ENCODE results near the gene ARTN.

ARTN gene

GRCh38 chr1:43971336-43971980 lies 37.9 kb downstream of the ARTN start:
- no peak for DNase-seq (ENCODE audit: low read depth in 2 of 2)

- no peak for DNase-seq (ENCODE audit: low read depth in 2 of 2)
Measured at GRCh38 chr1:43973981-43974442, 40.4 kb downstream of the ARTN start.

DNA sequence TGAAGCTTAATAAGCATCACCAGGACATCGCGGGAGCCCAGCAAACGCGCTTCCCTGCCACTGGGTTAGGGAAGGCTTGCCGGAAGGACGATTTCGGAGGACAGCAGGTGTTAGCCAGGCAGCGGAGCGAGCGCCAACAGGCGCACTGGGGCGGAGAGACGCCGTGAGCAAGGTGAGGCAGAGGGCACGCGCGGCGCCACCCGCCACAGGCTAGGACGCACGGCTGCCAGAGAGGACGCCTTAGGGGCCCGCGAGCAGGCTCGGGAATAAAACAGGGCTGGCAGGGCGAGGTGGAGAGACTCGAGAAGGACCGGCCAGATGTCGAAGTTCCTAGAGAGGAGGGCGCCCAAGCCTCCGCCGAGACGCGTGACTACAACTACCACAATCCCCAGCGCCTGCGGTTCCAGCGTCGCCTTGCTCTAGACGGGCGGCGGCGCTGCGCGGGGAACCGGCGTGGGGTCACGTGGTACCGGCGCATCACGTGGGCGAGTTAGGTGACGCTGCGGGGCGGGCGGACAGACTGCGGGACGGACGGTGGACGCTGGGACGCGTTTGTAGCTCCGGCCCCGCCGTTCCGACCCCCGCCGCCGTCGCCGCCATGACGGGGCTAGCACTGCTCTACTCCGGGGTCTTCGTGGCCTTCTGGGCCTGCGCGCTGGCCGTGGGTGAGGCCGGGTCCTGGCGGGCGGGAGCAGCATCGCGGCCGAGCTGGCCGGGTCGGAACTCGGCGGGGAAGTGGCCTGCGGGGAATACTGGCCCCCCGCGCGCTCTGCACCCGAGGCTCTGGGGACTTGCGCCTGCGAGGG lies 41.0 kb downstream of the ARTN start, which contains the start of gene ATP6V0B:
Gene ATP6V0B (plus strand): TSS at position 518 of the 806 bp plus-strand sequence. CDS start 81 bp downstream, at position 599.
- DNase-seq (ENCODE audit: low read depth in 2 of 2): peak; percentile 75 to 93

DNA sequence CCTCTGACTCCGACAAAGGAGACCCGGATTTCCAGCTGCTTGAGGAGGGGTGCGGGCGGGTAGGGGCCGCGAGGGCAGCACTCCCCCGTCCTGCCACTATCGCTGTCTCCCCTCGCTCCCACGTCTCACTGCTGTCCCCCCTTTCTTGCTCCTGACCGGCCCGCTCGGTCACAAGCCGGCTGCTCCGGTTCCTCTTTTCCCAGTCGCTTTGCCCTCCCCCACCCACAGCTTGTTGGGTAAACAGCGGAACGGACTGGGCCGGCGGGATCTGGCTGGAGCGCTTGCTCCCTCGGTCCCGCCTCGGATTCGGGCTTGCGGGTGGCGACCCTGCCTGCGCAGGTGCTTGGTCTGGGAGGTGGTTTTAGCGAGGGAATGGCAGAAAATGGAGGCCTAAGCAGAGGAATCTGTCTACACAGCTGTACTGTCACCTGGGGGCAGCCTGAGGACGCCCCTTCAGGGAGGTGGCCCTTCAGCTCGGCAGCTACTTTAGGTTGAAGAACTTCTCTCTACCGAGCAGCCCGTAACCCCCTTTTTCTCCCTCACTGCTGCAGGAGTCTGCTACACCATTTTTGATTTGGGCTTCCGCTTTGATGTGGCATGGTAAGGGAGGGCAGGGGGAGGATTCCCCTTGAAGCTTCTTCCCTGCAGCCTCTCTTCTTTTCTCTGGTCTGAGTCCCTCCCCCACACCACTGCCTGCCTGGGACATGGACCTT lies 41.8 kb downstream of the ARTN start:
- DNase-seq (ENCODE audit: low read depth in 2 of 2): no peak

DNA sequence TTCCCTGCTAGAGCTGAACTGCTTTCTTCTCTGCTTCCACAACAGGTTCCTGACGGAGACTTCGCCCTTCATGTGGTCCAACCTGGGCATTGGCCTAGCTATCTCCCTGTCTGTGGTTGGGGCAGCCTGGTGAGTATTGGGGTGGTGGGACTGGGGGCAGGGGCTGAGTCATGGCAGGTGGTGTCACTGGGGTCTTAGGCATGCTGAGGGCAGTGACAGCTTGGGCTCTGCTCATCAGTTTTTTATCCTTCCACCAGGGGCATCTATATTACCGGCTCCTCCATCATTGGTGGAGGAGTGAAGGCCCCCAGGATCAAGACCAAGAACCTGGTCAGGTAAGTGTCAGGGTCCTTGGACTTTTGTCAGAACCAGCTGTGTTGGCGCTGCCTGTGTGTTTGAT lies 42.4 kb downstream of the ARTN start:
- no peak for DNase-seq (ENCODE audit: low read depth in 2 of 2)

- DNase-seq (ENCODE audit: low read depth in 2 of 2): no peak
Measured at GRCh38 chr1:43976890-43977289, 43.3 kb downstream of the ARTN start.

GRCh38 chr1:43977376-43978263 lies 44.0 kb downstream of the ARTN start:
- no peak for DNase-seq (ENCODE audit: low read depth in 2 of 2)

GRCh38 chr1:43978264-43978550 lies 44.6 kb downstream of the ARTN start:
- DNase-seq (ENCODE audit: low read depth in 2 of 2): no peak

GRCh38 chr1:43978551-43979260 lies 45.1 kb downstream of the ARTN start, which contains the start of gene B4GALT2:
Gene B4GALT2, plus strand, starts transcription at chr1:43979210. Its CDS starts 1,951 bp downstream, at chr1:43981161.
- no peak for DNase-seq (ENCODE audit: low read depth in 2 of 2)

GRCh38 chr1:43979261-43979527 lies 45.6 kb downstream of the ARTN start:
- DNase-seq (ENCODE audit: low read depth in 2 of 2): no peak

GRCh38 chr1:43979528-43980254 lies 46.1 kb downstream of the ARTN start:
- no peak for DNase-seq (ENCODE audit: low read depth in 2 of 2)

- no peak for DNase-seq (ENCODE audit: low read depth in 2 of 2)
Measured at GRCh38 chr1:43980255-43981134, 46.9 kb downstream of the ARTN start.

- no peak for DNase-seq (ENCODE audit: low read depth in 2 of 2)
Measured at GRCh38 chr1:43981135-43981491, 47.5 kb downstream of the ARTN start.

- no peak for DNase-seq (ENCODE audit: low read depth in 2 of 2)
Measured at GRCh38 chr1:43981636-43982035, 48.0 kb downstream of the ARTN start.

GRCh38 chr1:43982241-43982640 lies 48.6 kb downstream of the ARTN start:
- DNase-seq (ENCODE audit: low read depth in 2 of 2): no peak

DNA sequence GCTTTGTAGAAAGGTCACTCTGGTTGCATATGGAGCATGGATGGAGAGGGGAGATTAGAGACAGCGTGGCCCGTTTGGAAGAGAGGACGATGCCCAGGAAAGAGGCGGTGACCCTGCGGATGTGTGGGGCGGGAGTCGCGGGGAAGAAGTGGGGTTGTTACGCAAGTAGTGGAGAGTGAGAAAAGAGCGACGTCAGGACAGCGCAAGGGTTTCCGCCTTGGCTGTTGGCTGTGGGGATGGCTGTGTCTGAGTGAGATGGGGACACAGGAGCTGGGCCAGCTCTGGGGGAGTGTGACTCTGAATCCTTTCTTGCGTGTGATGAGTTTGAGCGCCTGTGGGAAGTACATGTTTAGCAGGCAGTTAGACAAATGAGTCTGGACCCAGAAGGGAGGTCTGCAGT lies 49.2 kb downstream of the ARTN start:
- DNase-seq (ENCODE audit: low read depth in 2 of 2): no peak

DNA sequence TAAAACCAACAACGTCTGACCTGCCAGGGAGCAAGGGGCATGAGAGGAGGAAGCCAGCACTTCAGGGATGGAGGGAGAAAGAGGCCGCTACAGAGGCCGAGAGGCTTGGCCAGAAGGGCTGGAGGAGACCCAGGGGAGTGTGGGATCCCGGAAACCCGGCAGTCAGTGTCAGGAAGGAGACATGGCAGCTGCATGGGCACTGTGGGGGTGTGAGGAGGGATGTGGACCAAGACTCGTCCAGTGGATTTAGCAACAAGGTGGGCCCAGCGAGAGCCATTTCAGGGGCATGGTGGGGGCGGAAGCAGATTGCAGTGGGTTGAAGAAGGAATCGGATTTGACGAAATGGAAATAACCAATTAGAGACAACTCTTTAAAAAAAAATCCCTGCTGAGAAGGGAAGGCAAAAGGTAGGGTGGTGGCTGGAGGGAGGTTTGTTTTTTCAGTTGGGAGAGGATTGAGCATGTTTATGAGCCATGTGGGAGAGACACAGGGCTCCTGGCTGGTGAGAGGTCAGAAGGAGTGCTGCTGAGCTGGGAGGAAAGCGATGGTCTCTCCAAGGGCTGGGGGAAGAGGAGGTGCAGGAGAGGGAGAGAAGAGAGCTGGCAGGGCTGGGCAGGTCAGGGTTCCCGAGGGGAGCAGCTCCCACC lies 49.8 kb downstream of the ARTN start:
- no peak for DNase-seq (ENCODE audit: low read depth in 2 of 2)

- DNase-seq (ENCODE audit: low read depth in 2 of 2): no peak
Measured at GRCh38 chr1:43984855-43985254, 51.3 kb downstream of the ARTN start.

DNA sequence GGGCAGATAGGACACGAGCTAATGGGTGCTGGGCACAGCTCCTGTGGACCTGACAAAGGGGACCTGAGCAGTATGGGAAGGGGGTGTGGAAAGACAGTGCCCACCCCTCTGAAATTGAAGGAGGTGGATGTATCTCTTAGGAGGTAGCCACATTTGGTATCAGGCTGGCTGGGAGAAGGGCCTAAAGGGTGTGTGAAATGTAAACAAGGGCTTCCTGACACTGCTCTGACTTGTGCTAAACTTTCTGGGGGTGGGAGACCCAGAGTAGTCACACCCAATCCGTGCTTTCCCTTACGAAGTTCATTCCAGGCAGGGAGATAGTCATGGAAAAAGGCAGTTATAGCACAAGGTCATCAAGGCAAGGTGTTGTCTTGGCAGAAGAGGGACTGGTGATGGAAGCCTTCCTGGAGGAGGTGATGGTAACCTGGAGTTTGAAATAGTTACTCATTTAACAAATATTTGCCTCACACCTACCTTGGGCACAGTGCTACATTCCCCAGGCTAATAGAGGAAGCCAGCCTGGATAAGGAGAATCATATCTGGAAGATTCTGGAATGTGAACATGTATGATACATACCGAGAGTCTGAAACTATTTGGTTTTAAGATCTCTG lies 52.5 kb downstream of the ARTN start:
- DNase-seq (ENCODE audit: low read depth in 2 of 2): no peak
